Measurements from ENCODE around the gene GAA.
A peak's percentile ranks its signal among the peaks of the same experiment; 100 is the strongest.

The GAA gene

GRCh38 chr17:80119271-80119791 lies 17.9 kb downstream of the GAA start:
- DNase-seq, result no peak

DNA sequence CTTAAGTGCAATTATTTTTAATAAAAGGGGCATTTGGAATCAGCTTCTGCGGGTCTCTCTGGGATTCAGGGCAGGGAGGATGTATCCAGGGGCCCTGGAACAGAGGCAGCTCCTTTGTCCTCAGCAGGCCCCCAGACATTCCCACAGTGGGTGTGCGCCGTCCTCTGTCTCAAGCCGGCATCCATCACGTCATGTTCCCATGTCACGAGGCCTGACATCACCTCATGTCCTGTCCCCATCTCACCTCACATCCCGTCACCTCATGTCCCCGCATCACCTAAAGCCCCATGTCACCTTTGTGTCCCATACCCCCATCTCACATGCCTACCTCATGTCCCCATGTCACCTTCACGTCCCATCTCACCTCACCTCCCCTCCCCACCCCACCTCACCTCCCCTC lies 18.5 kb downstream of the GAA start:
- no peak for DNase-seq

GRCh38 chr17:80122026-80122575 lies 20.7 kb downstream of the GAA start:
- DNase-seq, result no peak

GRCh38 chr17:80122926-80123505 lies 21.6 kb downstream of the GAA start:
- no peak for DNase-seq

DNA sequence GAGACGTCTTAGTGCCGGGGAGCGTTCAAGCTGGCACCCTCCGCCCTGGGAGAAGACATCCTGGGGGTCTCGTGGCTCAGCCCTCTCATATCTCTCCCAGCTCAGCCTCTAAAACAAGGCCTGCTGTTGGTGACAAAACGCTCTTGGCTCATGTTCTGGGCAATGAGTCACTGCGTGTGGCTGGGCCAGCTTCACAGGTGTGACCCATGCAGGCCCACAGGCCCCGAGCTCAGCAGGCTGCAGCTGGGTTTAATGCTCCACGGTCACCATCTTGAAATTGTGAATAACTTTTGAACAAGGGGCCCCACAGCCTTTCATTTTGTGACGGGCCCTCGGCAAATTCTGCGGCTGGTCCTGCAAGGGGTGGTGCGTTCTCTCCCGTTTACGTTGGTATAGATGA lies 22.4 kb downstream of the GAA start:
- DNase-seq, result no peak

DNA sequence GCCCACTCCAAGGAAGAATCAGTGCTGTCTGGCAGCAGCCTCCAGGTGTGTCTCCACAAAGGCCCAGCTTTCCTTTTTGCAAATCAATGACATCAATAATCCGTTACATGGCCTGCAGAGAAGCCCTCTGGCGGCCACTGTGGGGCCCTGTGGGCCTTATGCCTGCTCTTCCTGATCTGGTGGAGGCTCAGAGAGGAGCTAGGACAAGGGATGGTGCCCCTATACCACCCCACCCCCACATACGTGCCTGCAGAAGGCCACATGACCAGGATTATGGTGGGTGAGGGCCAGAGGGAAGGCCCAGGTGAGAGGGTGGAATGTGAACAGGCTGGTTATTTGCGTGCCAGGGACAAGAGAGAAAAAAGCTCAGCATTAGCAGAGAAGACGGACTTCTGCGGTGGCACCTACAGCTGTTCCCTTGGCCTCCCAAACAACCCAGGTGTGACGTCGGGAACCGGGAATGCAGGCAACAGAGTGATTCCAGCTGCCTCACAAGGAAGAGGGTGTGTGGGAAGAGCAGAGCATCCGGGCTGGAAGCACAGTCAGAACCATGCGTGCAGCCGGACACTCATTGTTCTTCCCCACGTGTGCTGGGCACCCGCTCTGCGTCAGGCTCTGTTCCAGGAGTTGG lies 23.1 kb downstream of the GAA start:
- DNase-seq, result no peak

GRCh38 chr17:80125656-80126448 lies 24.5 kb downstream of the GAA start:
- no peak for DNase-seq

GRCh38 chr17:80126449-80126715 lies 25.0 kb downstream of the GAA start:
- no peak for DNase-seq

GRCh38 chr17:80129006-80129565 lies 27.7 kb downstream of the GAA start:
- DNase-seq, result no peak

- no peak for DNase-seq
These were observed 29.6 kb downstream of the GAA start for GRCh38 chr17:80130992-80131391.

DNA sequence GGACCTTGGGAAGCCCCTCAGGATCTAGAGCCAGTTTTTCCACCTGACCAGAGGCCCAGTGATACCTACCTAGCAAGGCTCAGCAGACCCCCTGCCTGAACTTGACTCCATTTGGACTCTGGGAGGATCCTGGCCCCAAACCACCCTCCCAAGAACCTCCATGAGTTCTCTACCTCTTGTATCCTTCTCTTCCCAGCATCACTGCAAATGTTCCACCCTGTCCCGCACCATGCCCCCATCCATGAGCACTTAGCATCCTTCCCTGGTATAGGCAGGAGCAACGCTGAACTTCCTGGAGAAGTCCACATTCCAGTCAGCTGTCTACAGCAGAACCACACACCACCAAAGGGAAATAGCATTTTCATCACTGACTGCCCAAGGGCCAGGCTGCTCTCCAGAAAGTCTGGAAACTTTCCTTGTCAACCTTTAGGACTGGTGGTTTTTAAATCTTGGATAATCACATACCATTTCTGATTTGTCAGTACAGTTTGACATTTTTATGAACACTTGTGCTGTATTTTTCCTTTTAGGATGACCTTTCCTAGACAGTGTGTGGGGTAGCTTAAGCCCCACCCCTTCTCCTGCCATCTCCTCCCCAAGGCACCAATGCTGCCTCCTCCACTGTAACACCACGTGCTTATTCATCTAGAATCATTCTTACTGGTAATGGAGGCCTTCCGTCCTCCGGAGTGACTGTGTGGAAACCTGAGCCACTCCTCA lies 31.7 kb downstream of the GAA start:
- DNase-seq, result no peak

DNA sequence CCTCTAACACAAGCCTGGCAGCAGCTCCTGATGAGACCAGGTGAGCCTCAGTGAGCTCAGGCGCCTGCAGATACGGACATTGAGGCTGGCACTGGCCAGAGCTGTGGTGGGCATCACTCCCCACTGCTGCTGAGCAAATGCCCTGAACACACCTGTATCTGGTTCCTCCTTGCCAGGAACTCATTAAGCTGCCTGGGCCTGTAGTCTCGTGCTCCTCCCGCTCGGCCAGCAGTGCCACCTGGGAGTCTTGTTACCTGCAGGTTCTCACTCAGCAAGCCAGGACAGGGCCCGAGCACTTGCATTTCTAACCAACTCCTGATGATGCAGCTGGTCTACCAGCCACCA lies 32.2 kb downstream of the GAA start:
- no peak for DNase-seq

DNA sequence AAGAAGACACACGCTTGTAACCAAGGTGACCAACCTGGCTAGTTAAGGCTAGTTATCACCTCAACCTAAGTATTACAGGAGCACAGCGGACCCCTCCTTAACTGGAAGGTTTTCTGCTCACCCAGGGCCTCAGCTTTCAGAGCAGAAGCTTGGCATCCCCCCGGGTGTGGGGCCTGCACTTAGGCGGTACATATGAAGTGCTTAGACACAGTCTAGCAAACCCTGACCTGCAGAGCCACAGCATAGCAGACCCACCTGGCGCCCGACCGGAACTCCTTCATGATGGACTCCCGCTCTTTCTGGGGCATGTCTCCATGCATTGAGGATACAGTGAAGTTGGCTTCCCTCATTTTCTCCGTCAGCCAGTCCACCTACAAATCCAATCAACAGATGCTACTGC lies 35.8 kb downstream of the GAA start:
- DNase-seq, result no peak

- DNase-seq, result no peak
These were observed 37.6 kb downstream of the GAA start for GRCh38 chr17:80138856-80139426.

GRCh38 chr17:80141463-80142165 lies 40.2 kb downstream of the GAA start:
- no peak for DNase-seq

- no peak for DNase-seq
These were observed 41.5 kb downstream of the GAA start for GRCh38 chr17:80142929-80143328.

DNA sequence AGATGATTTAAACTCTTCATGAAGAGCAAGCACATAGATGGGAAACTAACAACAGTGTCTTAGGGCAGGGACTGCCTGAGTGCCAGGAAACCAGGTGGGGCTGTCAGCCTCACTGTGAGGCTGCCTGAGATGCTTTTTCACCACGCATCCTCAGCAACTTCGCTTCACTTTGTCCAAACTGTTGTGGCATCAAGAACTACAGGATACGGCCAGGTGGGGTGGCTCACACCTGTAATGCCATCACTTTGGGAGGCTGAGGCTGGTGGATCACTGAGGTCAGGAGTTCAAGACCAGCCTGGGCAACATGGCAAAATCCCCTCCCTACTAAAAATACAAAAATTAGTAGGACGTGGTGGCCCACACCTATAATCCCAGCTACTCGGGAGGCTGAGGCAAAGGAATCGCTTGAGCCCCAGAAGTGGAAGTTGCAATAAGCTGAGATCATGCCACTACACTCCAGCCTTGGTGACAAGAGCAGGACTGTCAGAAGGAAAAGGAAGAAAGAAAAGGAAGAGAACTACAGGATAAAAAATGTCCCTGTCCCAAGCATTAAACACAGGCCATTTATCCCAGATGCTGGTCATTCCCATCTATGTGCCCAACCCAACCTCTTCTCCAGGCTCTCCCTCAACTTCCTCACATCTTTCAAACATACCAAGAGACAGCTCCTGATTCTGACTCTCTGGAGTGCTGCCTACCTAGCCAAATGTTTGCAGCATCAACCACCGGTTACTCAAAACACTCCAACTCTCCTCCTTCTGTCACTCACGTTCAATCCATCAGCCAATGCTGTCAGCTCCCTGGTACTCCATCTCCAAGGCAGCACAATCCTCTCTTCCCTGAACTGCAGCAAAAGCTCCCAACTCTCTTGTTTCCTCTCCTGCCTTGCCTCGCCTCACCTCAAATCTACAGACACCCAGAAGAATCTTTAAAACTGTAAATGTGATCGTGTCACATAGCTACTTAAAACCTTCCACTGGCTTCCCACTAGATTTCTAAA lies 44.0 kb downstream of the GAA start:
- DNase-seq, result no peak

DNA sequence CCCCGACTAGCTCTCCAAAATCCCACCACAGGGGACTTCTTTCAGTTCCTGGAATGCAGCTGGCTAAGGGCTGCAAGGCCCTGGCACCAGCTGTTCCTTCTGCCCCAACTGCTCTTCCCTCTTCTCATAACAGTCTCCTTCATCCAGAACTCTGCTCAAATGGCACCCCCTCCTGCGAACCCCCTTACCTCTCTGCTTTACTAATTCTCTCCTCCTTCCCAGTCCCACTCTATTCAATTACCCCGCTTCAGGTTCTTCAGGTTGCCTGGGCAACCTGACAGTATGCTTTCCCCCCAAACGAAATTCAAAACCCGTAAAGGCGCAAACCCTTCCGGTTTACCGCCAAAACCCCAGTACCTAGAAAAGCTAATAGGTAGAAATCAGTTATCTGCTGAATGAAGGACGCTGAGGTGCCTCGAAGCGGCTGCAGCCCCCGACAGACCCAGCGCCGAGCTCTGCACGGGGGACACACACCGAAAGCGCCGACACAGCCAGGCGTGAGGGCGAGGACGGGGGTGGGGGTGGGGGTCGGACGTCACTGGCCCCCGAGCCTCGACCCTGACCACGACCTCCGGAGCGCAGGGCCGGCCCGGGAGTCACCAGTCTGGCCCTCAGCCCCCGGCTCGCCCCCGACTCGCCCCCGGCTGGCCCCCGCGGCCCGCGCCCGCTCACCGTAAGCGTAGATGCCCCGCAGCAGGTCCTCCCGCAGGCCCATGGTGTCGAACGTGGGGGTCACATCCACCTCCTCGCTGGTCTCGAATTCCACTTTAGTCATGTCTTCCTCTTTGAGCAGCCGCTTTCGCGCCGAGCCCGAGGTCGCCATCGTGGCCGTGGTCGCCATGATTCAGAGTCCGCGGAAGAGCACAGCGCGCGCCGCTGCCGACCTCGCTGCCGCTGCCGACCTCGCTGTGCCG lies 45.0 kb downstream of the GAA start:
- DNase-seq, result peak; percentile 9

DNA sequence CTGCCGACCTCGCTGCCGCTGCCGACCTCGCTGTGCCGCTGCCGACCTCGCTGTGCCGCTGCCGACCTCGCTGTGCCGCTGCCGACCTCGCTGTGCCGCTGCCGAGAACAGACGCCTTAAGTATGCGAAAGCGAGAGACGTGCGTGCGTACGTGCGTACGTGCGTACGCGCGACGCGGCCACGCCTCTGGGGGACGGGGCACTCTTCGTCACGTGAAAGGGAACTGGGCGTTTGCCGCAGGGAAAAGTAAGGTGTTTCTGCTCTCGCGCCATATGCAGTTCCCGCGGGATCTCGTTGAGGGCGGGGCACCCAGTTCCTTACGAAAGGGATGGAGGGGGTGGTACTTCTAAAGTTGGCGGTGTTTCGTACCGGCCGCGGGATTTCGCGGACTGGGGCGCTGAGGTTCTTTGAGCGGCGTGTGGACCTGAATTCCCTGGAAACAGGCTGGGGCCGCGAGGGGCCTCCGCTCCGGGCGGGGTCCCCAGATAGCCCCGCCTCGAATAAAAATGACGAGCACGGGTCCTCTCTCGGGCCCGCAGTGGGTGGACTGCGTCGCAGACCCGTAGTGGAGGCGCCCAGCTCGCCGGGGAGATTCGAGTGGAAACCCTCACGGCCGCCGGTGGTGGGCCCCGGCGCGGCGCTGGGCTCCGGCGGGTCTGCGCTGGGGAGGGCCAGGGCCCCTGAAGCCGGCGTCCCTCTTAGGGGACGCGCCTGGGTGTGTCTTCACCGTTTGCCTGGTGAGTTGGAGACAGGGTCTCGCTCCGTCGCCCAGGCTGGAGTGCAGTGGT lies 45.8 kb downstream of the GAA start, which contains the start of gene EIF4A3:
EIF4A3 (minus strand) TSS at position 94 of the 788 bp plus-strand sequence. CDS start 167 bp downstream, outside the sequence.
- peak; percentile 97 for DNase-seq

Data from NCI-H2029 (cell line).